H9 (cell line): ENCODE results near the gene UGT1A6. TPM values are rescaled to one million over a fixed set of nuclear protein-coding genes. Genes with fewer than 3 reads are reported as not detected.

Experiments
- DNase-seq: peaks from one replicate; pipeline ENCODE4 v3.0.0-alpha.2; 2017
- H2AFZ ChIP-seq: one replicate; pipeline ENCODE4 v1.6.1; 2013; ENCODE audit warnings: mild to moderate bottlenecking, low read length, control low read depth, moderate library complexity
- H2AK5ac ChIP-seq: 2 replicates; pipeline ENCODE4 v1.6.1; 2013; ENCODE audit warnings: low read length, control low read depth, mixed read lengths; ENCODE audit not compliant: insufficient read length
- H2BK120ac ChIP-seq: one replicate; pipeline ENCODE4 v1.6.1; 2013; ENCODE audit warnings: low read depth, mild to moderate bottlenecking, low read length, control low read depth, inconsistent platforms; ENCODE audit not compliant: poor library complexity, severe bottlenecking
- H2BK12ac ChIP-seq: 2 replicates; pipeline ENCODE4 v1.6.1; 2013; ENCODE audit warnings: low read length, control low read depth, mixed read lengths, low read depth; ENCODE audit not compliant: insufficient read length
- H2BK15ac ChIP-seq: 2 replicates; pipeline ENCODE4 v1.6.1; 2013; ENCODE audit warnings: low read depth, low read length, control low read depth
- H2BK20ac ChIP-seq: one replicate; pipeline ENCODE4 v1.6.1; 2013; ENCODE audit warnings: low read depth, mild to moderate bottlenecking, low read length, control low read depth, inconsistent platforms; ENCODE audit not compliant: poor library complexity, severe bottlenecking
- H2BK5ac ChIP-seq: 2 replicates; pipeline ENCODE4 v1.6.1; 2013; ENCODE audit warnings: low read length, control low read depth, mixed read lengths; ENCODE audit not compliant: insufficient read length
- H3K14ac ChIP-seq: 2 replicates; pipeline ENCODE4 v1.6.1; 2013; ENCODE audit warnings: low read length, control low read depth; ENCODE audit not compliant: insufficient read depth
- H3K18ac ChIP-seq: 2 replicates; pipeline ENCODE4 v1.6.1; 2013; ENCODE audit warnings: low read depth, mild to moderate bottlenecking, mixed read lengths, low read length, control low read depth; ENCODE audit not compliant: insufficient read length
- H3K23ac ChIP-seq: 2 replicates; pipeline ENCODE4 v1.6.1; 2013; ENCODE audit warnings: low read length, control low read depth, mixed read lengths, low read depth; ENCODE audit not compliant: insufficient read length
- H3K23me2 ChIP-seq: 2 replicates; pipeline ENCODE4 v1.6.1; 2013; ENCODE audit warnings: low read depth, mild to moderate bottlenecking, mixed read lengths, low read length, control low read depth; ENCODE audit not compliant: insufficient read length, poor library complexity, severe bottlenecking
- H3K27ac ChIP-seq: 2 replicates; pipeline ENCODE4 v1.5.1; 2013; ENCODE audit warnings: low read length, control low read depth, mixed read lengths, low read depth; ENCODE audit not compliant: insufficient read length
- H3K27me3 ChIP-seq: 2 replicates; pipeline ENCODE4 v1.6.1; 2013; ENCODE audit warnings: low read length, control low read depth, inconsistent platforms; ENCODE audit not compliant: insufficient read depth
- H3K4ac ChIP-seq: 2 replicates; pipeline ENCODE4 v1.6.1; 2013; ENCODE audit warnings: low read depth, mild to moderate bottlenecking, control low read depth, inconsistent platforms, low read length, moderate library complexity
- H3K4me1 ChIP-seq: 2 replicates; pipeline ENCODE4 v1.6.1; 2013; ENCODE audit warnings: low read length, control low read depth, inconsistent platforms; ENCODE audit not compliant: insufficient read depth
- H3K4me2 ChIP-seq: 2 replicates; pipeline ENCODE4 v1.6.1; 2013; ENCODE audit warnings: low read length, control low read depth, mixed read lengths; ENCODE audit not compliant: insufficient read length, insufficient read depth
- H3K56ac ChIP-seq: 2 replicates; pipeline ENCODE4 v1.6.1; 2013; ENCODE audit warnings: low read depth, mild to moderate bottlenecking, mixed read lengths, low read length, control low read depth; ENCODE audit not compliant: insufficient read length
- H3K79me1 ChIP-seq: 2 replicates; pipeline ENCODE4 v1.6.1; 2013; ENCODE audit warnings: low read depth, mild to moderate bottlenecking, moderate library complexity, low read length, control low read depth, inconsistent platforms; ENCODE audit not compliant: insufficient read depth, poor library complexity, severe bottlenecking
- H3K79me2 ChIP-seq: 2 replicates; pipeline ENCODE4 v1.6.1; 2013; ENCODE audit warnings: low read length, control low read depth, inconsistent platforms; ENCODE audit not compliant: insufficient read depth
- H3K9ac ChIP-seq: 2 replicates; pipeline ENCODE4 v1.6.1; 2013; ENCODE audit warnings: low read length, control low read depth, mixed read lengths; ENCODE audit not compliant: insufficient read length; ENCODE audit errors: extremely low read depth
- H3K9me3 ChIP-seq: one replicate; pipeline ENCODE4 v1.6.1; 2013; ENCODE audit warnings: low read depth, low read length, inconsistent platforms; ENCODE audit not compliant: control insufficient read depth
- H3T11ph ChIP-seq: one replicate; pipeline ENCODE4 v1.6.1; 2013; ENCODE audit warnings: mild to moderate bottlenecking, low read length, control low read depth, inconsistent platforms
- H4K20me1 ChIP-seq: one replicate; pipeline ENCODE4 v1.6.1; 2013; ENCODE audit not compliant: control insufficient read depth, insufficient read length, insufficient read depth
- H4K5ac ChIP-seq: 2 replicates; pipeline ENCODE4 v1.6.1; 2013; ENCODE audit warnings: low read depth, mild to moderate bottlenecking, mixed read lengths, low read length, control low read depth; ENCODE audit not compliant: insufficient read length
- H4K8ac ChIP-seq: replicated peaks from 2 replicates; pipeline ENCODE4 v1.6.1; 2013; ENCODE audit warnings: low read length, control low read depth, mixed read lengths, low read depth; ENCODE audit not compliant: insufficient read length
- H4K91ac ChIP-seq: 2 replicates; pipeline ENCODE4 v1.6.1; 2013; ENCODE audit warnings: low read depth, mild to moderate bottlenecking, moderate library complexity, mixed read lengths, low read length, control low read depth; ENCODE audit not compliant: insufficient read length
- H3K27ac Mint-ChIP-seq, 3 experiments: 2 replicates in 2 of 3; 3 replicates in 1 of 3; pipeline ENCODE4 v1.8.0; 2020 to 2021; ENCODE audit warnings: mixed read lengths in 3 of 3, mild to moderate bottlenecking in 1 of 3, moderate library complexity in 1 of 3
- H3K27me3 Mint-ChIP-seq: 2 replicates; pipeline ENCODE4 v1.8.0; 2021; ENCODE audit warnings: low read depth, mild to moderate bottlenecking, moderate library complexity, mixed read lengths
- H3K36me3 Mint-ChIP-seq, 3 experiments: 2 replicates in 2 of 3; 3 replicates in 1 of 3; pipeline ENCODE4 v1.8.0; 2020 to 2021; ENCODE audit warnings: low read depth in 3 of 3, mixed read lengths in 3 of 3; ENCODE audit not compliant: insufficient read depth in 1 of 3
- H3K4me1 Mint-ChIP-seq, 2 experiments: 2 replicates each; pipeline ENCODE4 v1.8.0; 2020; ENCODE audit warnings: mixed read lengths in 2 of 2
- H3K4me3 Mint-ChIP-seq, 2 experiments: 2 replicates in 1 of 2; 3 replicates in 1 of 2; pipeline ENCODE4 v1.8.0; 2020 to 2021; ENCODE audit warnings: mild to moderate bottlenecking in 2 of 2, mixed read lengths in 2 of 2, moderate library complexity in 1 of 2
- H3K9me3 Mint-ChIP-seq, 2 experiments: 2 replicates in 1 of 2; 3 replicates in 1 of 2; pipeline ENCODE4 v1.8.0; 2020; ENCODE audit warnings: mild to moderate bottlenecking in 2 of 2, mixed read lengths in 2 of 2, moderate library complexity in 1 of 2
- WGBS: extraction: QIAGEN DNeasy Blood & Tissue Kit; methylation state at CpG from one replicate; pipeline ENCODE4 v1.1.7; 2013; ENCODE audit warnings: missing lambda C conversion rate, low lambda C conversion rate, mixed read lengths; ENCODE audit not compliant: insufficient read length; ENCODE audit errors: extremely low coverage; 5-methylcytosine and 5-hydroxymethylcytosine counted together
- total RNA-seq: library from RNA; stranded (reverse); gene quantifications from 2 replicates; pipeline ENCODE4 v1.2.1, GENCODE V29; 2021
- TF ChIP-seq, protein P1 (sequence below): fragments of 200-600 bp; sonication (generic); conservative IDR thresholded peaks from 3 replicates; pipeline ENCODE4 v1.8.0; 2021; ENCODE audit warnings: antibody characterized with exemption, mild to moderate bottlenecking

The UGT1A6 gene
- total RNA-seq, 1 experiment from 2014 or later: not detected

DNA sequence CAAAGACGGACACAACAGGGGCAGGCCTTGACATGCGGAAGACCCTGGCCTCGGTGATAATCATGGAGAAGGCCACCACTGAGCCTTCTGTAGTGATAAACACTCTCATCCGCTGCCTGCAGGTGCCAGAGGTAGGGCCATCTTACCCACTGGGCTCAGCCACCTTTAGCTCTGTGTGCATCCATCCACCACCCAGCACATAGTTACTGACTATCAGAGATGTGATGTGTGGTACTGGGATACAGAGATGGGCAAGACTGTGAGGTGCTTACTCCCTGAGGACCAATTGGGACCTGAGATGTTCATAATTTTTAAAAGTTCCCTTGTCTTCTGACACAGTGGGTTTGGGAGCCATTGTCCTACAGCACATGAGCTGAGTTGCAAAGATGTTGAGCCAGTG is 87.0 kb downstream of the UGT1A6 start:
- peaks cover 14 to 21% of the 10 kb centered on the region in 2 experiments; a peak in 4 of 5 replicates for H3K9me3 Mint-ChIP-seq
- H3K14ac ChIP-seq: no peak overlapping the region; the same call in 1 of the 2 replicates
- no peaks in the 10 kb centered on the region for H4K20me1 ChIP-seq
- peaks cover 1 to 4% (median 3%) of the 10 kb centered on the region in 3 experiments; a peak in 4 of 7 replicates for H3K36me3 Mint-ChIP-seq
- H3K4me2 ChIP-seq: no peak overlapping the region
- H2BK20ac ChIP-seq: no peak overlapping the region
- no peaks in the 10 kb centered on the region for H3K4me1 ChIP-seq
- no peaks in the 10 kb centered on the region for H3K27me3 ChIP-seq
- no peak overlapping the region for H3K27ac ChIP-seq
- no peaks in the 10 kb centered on the region for H3K4me1 Mint-ChIP-seq
- peaks cover 4% of the 10 kb centered on the region for H3K9me3 ChIP-seq
- H2BK120ac ChIP-seq: no peak overlapping the region
- no peak overlapping the region for H4K8ac ChIP-seq
- H3K79me2 ChIP-seq: no peaks in the 10 kb centered on the region
- H3T11ph ChIP-seq: no peak overlapping the region
- H2BK12ac ChIP-seq: no peak overlapping the region
- DNase-seq: no peak
- no CpG with 5 or more reads among the region's 4 CpGs for WGBS
- no peaks in the 10 kb centered on the region for H3K79me1 ChIP-seq
- H3K56ac ChIP-seq: no peak overlapping the region
- peaks cover 12% of the 10 kb centered on the region; the same call in 1 of the 2 replicates for H3K27me3 Mint-ChIP-seq
- no peak overlapping the region for H3K23ac ChIP-seq
- no peak overlapping the region for H3K4ac ChIP-seq
- H3K27ac Mint-ChIP-seq: no peak overlapping the region
- H3K4me3 Mint-ChIP-seq: no peak overlapping the region
- H2BK15ac ChIP-seq: no peak overlapping the region
- no peak overlapping the region for H2BK5ac ChIP-seq
- TF ChIP-seq, protein P1, sequence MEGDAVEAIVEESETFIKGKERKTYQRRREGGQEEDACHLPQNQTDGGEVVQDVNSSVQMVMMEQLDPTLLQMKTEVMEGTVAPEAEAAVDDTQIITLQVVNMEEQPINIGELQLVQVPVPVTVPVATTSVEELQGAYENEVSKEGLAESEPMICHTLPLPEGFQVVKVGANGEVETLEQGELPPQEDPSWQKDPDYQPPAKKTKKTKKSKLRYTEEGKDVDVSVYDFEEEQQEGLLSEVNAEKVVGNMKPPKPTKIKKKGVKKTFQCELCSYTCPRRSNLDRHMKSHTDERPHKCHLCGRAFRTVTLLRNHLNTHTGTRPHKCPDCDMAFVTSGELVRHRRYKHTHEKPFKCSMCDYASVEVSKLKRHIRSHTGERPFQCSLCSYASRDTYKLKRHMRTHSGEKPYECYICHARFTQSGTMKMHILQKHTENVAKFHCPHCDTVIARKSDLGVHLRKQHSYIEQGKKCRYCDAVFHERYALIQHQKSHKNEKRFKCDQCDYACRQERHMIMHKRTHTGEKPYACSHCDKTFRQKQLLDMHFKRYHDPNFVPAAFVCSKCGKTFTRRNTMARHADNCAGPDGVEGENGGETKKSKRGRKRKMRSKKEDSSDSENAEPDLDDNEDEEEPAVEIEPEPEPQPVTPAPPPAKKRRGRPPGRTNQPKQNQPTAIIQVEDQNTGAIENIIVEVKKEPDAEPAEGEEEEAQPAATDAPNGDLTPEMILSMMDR: no peak
- H4K91ac ChIP-seq: no peak overlapping the region
- H2AK5ac ChIP-seq: no peak overlapping the region
- H2AFZ ChIP-seq: no peak overlapping the region
- no peak overlapping the region for H3K9ac ChIP-seq
- H3K18ac ChIP-seq: no peak overlapping the region
- H4K5ac ChIP-seq: no peak overlapping the region
- H3K23me2 ChIP-seq: no peaks in the 10 kb centered on the region
